Cardiac fibroblast (primary cell): ENCODE results near the gene NUAK1.

Source experiments
- DNase-seq, 2 donors: peaks; one replicate each; pipeline versions ENCODE4 v3.0.0 to v3.0.0-alpha.2; 2010; ENCODE audit warnings: low read depth in 2 of 2
- H3K4me3 ChIP-seq, 2 donors: replicated peaks in 1 of 2; 1 replicate in 1 of 2; 2 replicates in 1 of 2; pipeline ENCODE4 v1.5.1; 2011; ENCODE audit warnings: low read depth in 2 of 2, low read length in 2 of 2, mild to moderate bottlenecking in 2 of 2, moderate library complexity in 1 of 2
- CTCF ChIP-seq: IDR thresholded peaks from one replicate; pipeline ENCODE4 v1.5.1; 2011; ENCODE audit warnings: low read depth, mild to moderate bottlenecking, low read length, inconsistent platforms

NUAK1 gene

DNA sequence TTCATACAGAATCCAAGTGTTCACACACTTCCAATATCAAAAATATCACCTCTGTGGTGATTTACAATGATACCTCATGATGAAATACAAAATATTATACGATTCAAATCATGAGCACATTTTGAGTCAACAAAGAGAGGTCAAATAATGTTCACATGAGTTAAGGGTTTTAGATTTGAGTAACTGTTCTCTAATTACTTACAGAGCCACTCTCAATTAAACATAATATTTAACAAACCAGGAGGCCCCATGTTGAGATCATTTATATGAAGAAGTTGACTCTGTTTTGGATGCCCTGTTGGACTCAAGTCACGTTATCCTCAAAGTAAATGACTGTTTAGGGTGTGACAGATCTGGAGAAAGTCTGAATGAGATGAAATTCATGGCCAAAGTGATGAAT, 53.5 kb downstream of the NUAK1 start:
- TF ChIP-seq CTCF: no peak
- no peak for DNase-seq
- H3K4me3 ChIP-seq: no peak overlapping the region

DNA sequence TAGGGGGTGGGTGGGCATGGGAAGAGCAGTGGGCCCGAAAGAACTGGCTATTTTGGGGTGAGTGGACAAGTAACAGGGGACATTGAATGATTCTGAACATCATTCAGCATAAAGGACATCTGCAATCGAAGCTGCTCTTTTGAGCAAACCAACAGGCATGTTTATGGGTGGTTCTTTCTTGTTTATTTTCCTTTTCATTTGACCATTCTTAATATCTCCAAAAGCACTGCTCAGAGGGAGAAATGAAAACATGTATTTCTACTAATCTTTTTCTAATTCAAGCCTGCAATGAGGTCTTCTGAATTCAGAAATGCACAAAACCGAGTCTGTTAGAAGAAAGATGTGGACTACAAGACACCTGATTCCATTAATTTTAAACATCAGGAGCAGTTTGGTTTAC, 54.0 kb downstream of the NUAK1 start:
- TF ChIP-seq CTCF: no peak
- H3K4me3 ChIP-seq: no peak overlapping the region
- DNase-seq: no peak

GRCh38 chr12:106084014-106084671, 54.6 kb downstream of the NUAK1 start:
- no peak overlapping the region for H3K4me3 ChIP-seq
- no peak for TF ChIP-seq CTCF
- peak; percentile 82 to 89 for DNase-seq

DNA sequence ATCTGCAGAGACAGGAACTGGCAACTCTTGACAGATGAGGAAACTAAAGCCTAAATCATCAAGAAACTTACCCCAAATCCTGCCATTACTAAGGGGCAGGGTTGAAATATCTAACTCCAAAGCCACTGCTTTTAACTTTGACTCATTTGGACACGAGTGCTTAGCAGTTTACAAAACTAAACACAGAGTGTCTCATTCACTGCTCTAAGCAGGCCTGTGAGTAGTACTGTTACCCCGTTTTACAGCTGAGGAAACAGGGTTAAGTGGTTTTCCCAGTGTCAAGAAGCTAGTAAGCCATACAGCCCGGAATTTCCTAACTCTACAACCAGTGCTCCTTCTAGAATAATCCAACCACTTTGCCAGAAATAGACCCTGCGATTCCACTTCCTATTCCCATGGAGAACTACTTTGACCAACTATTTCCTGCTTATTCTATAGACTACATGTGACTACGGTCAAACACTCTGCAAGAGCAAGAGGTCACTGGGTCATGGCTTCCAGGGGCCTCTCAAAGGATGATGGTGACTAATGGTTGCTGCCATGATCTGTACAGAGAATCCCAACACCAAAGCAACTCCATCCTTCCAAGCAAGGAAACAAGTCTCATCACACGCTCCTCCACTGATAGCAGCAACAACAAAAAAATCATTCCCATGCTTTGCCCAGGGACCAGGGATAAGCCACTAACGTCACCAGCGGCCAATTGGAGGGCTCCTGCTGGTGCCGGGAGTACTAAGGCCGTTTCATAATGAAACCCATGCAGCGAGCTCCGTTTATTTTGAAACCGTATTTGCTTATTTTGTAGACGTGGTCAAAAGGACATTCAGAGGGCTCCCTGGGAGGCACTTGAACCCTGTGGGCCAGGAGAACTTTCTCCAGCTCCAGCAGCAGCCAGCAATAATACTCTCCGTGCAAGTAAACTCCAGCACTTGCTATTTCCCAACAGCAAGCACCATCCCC, 56.3 kb downstream of the NUAK1 start:
- TF ChIP-seq CTCF: no peak
- peak in 1 of 2 donors; percentile 51 for DNase-seq
- H3K4me3 ChIP-seq: no peak overlapping the region

DNA sequence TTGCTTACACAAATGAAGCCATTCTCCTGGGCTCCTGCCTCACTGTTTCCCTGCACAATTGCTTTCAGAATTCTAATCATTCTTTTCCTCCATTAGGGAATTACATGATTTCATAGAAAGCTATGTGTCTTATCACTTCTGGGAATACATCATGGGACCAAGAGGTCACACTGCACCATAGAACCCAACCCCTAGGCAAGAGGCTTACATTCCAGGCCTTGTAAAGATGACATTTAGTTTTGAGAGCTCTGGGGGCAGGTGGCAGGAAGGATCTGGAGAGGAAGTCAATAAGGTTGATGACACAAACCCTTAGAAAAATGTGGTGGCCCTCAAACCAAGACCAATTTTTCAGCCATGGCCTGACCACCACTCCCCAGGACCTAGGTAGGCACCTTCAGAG, 57.1 kb downstream of the NUAK1 start:
- no peak overlapping the region for H3K4me3 ChIP-seq
- TF ChIP-seq CTCF: no peak
- DNase-seq: peak in 1 of 2 donors; percentile 50

GRCh38 chr12:106080791-106081170, 58.0 kb downstream of the NUAK1 start:
- H3K4me3 ChIP-seq: no peak overlapping the region
- TF ChIP-seq CTCF: no peak
- no peak for DNase-seq
